AG10803 (cell line): ENCODE measurements around the gene LDLRAD4.

ENCODE experiments used
- DNase-seq: peaks from one replicate; pipeline ENCODE4 v3.0.0; 2010; ENCODE audit warnings: low read depth
- H3K4me3 ChIP-seq: 2 replicates; pipeline ENCODE4 v1.5.1; 2011; ENCODE audit warnings: mild to moderate bottlenecking, low read length, control low read depth
- CTCF ChIP-seq: conservative IDR thresholded peaks from 2 replicates; pipeline ENCODE4 v1.5.1; 2011; ENCODE audit warnings: mild to moderate bottlenecking, low read length, control low read depth, inconsistent platforms

The LDLRAD4 gene

GRCh38 chr18:13422541-13423147, 204.1 kb downstream of the LDLRAD4 start:
- H3K4me3 ChIP-seq, result no peak overlapping the region
- no peak for TF ChIP-seq CTCF
- DNase-seq, result no peak

GRCh38 chr18:13423352-13423751, 204.8 kb downstream of the LDLRAD4 start:
- no peak for TF ChIP-seq CTCF
- DNase-seq, result no peak
- H3K4me3 ChIP-seq, result no peak overlapping the region

GRCh38 chr18:13424363-13424762, 205.8 kb downstream of the LDLRAD4 start:
- no peak for DNase-seq
- TF ChIP-seq CTCF, result no peak
- H3K4me3 ChIP-seq, result no peak overlapping the region

GRCh38 chr18:13425357-13426091, 207.0 kb downstream of the LDLRAD4 start:
- TF ChIP-seq CTCF, result no peak
- no peak overlapping the region for H3K4me3 ChIP-seq
- DNase-seq, result no peak

- DNase-seq, result no peak
- no peak overlapping the region for H3K4me3 ChIP-seq
- TF ChIP-seq CTCF, result no peak
Measured at GRCh38 chr18:13427354-13427753, 208.8 kb downstream of the LDLRAD4 start.

GRCh38 chr18:13428319-13428718, 209.8 kb downstream of the LDLRAD4 start:
- no peak for TF ChIP-seq CTCF

GRCh38 chr18:13429016-13429415, 210.5 kb downstream of the LDLRAD4 start:
- TF ChIP-seq CTCF, result no peak
- H3K4me3 ChIP-seq, result no peak overlapping the region
- DNase-seq, result no peak

More at GRCh38 chr18:13428319-13428718, 209.8 kb downstream of the LDLRAD4 start:
- DNase-seq, result no peak
- H3K4me3 ChIP-seq, result no peak overlapping the region
